OCI-LY1 (cell line): ENCODE measurements around the gene NR1H3.

ENCODE experiments used
- H2AFZ ChIP-seq: fragments of 200-600 bp; sonication (generic), shearing (Covaris generic); 2 replicates; pipeline ENCODE4 v1.6.0; 2014; ENCODE audit warnings: antibody characterized with exemption, mild to moderate bottlenecking, low read length
- H3F3A ChIP-seq: fragments of 200-600 bp; sonication (generic), shearing (Covaris generic); 2 replicates; pipeline ENCODE4 v1.6.0; 2014; ENCODE audit warnings: mild to moderate bottlenecking, antibody characterized with exemption, low read length, moderate library complexity; ENCODE audit not compliant: insufficient read depth
- H3K27ac ChIP-seq: fragments of 200-600 bp; sonication (generic); 2 replicates; pipeline ENCODE4 v1.5.1; 2014; ENCODE audit warnings: low read length, mixed run types, mild to moderate bottlenecking, low read depth; ENCODE audit not compliant: poor library complexity, severe bottlenecking
- H3K27me3 ChIP-seq: fragments of 200-600 bp; sonication (generic); 2 replicates; pipeline ENCODE4 v1.6.0; 2014; ENCODE audit warnings: antibody characterized with exemption, mild to moderate bottlenecking, low read length, moderate library complexity; ENCODE audit not compliant: insufficient read depth
- H3K36me3 ChIP-seq: fragments of 200-600 bp; sonication (generic); 2 replicates; pipeline ENCODE4 v1.6.1; 2014; ENCODE audit warnings: mild to moderate bottlenecking, antibody characterized with exemption, low read length, moderate library complexity, mixed read lengths; ENCODE audit not compliant: insufficient read depth
- H3K4me1 ChIP-seq: fragments of 200-600 bp; sonication (generic); 2 replicates; pipeline ENCODE4 v1.5.1; 2014; ENCODE audit warnings: mild to moderate bottlenecking, low read length, moderate library complexity; ENCODE audit not compliant: insufficient read depth, severe bottlenecking
- H3K4me2 ChIP-seq: fragments of 200-600 bp; sonication (generic), shearing (Covaris generic); 2 replicates; pipeline ENCODE4 v1.6.1; 2014; ENCODE audit warnings: low read length
- H3K4me3 ChIP-seq: fragments of 200-600 bp; sonication (generic); 2 replicates; pipeline ENCODE4 v1.5.1; 2014; ENCODE audit warnings: low read length, low read depth, mild to moderate bottlenecking, mixed read lengths; ENCODE audit not compliant: poor library complexity, severe bottlenecking
- H3K79me2 ChIP-seq: fragments of 200-600 bp; shearing (Covaris generic); 2 replicates; pipeline ENCODE4 v1.6.1; 2016; ENCODE audit warnings: mixed run types, low read length, mixed read lengths; ENCODE audit not compliant: insufficient read depth
- H3K9ac ChIP-seq: fragments of 200-600 bp; sonication (generic), shearing (Covaris generic); 2 replicates; pipeline ENCODE4 v1.6.1; 2014; ENCODE audit warnings: mild to moderate bottlenecking, low read length, mixed read lengths
- H3K9me2 ChIP-seq: fragments of 200-600 bp; sonication (generic), shearing (Covaris generic); 2 replicates; pipeline ENCODE4 v1.6.1; 2014; ENCODE audit warnings: low read depth, mild to moderate bottlenecking, low read length, mixed read lengths
- H3K9me3 ChIP-seq: fragments of 200-600 bp; shearing (Covaris generic); 2 replicates; pipeline ENCODE4 v1.6.1; 2014; ENCODE audit warnings: low read length, mixed read lengths
- H4K20me1 ChIP-seq: fragments of 200-600 bp; sonication (generic), shearing (Covaris generic); 2 replicates; pipeline ENCODE4 v1.6.0; 2016; ENCODE audit warnings: mild to moderate bottlenecking, low read length; ENCODE audit not compliant: insufficient read depth
- EZH2 ChIP-seq: fragments of 200-600 bp; sonication (generic), shearing (Covaris generic); IDR thresholded peaks from 2 replicates; pipeline ENCODE4 v1.8.0; 2017; ENCODE audit warnings: borderline replicate concordance, mixed run types, mild to moderate bottlenecking, antibody characterized with exemption, low read length, moderate library complexity, mixed read lengths
- TF ChIP-seq, protein P1 (sequence below): fragments of 200-600 bp; sonication (generic), shearing (Covaris generic); IDR thresholded peaks from 2 replicates; pipeline ENCODE4 v1.5.1; 2017; ENCODE audit warnings: mild to moderate bottlenecking, antibody characterized with exemption, low read length, moderate library complexity, mixed read lengths

The NR1H3 gene

DNA sequence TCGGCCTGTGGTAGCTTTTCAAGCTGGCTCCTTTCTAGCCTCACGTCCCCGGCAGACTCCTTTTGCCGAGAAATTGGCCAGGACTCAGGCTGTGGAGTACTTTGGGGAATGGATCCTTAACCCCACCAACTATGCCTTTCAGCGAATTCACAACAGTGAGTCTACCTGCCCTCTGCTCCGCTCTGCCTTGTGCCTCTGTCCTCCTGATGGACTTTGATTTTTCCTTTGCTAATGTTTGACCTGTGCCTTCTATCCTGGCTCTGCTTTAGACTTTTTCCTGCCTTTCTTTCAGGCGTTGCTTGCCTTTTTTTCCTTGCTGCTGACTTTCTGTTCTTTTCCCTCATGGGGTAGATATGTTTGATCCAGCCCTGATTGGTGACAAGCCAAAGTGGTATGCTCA lies 24.7 kb downstream of the NR1H3 start:
- H3F3A ChIP-seq: no peaks in the 10 kb centered on the region
- no peak overlapping the region for H3K4me3 ChIP-seq
- no peaks in the 10 kb centered on the region for H3K9me3 ChIP-seq
- H3K4me2 ChIP-seq: no peak overlapping the region
- H4K20me1 ChIP-seq: no peaks in the 10 kb centered on the region
- TF ChIP-seq, protein P1, sequence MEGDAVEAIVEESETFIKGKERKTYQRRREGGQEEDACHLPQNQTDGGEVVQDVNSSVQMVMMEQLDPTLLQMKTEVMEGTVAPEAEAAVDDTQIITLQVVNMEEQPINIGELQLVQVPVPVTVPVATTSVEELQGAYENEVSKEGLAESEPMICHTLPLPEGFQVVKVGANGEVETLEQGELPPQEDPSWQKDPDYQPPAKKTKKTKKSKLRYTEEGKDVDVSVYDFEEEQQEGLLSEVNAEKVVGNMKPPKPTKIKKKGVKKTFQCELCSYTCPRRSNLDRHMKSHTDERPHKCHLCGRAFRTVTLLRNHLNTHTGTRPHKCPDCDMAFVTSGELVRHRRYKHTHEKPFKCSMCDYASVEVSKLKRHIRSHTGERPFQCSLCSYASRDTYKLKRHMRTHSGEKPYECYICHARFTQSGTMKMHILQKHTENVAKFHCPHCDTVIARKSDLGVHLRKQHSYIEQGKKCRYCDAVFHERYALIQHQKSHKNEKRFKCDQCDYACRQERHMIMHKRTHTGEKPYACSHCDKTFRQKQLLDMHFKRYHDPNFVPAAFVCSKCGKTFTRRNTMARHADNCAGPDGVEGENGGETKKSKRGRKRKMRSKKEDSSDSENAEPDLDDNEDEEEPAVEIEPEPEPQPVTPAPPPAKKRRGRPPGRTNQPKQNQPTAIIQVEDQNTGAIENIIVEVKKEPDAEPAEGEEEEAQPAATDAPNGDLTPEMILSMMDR: no peak
- no peak for TF ChIP-seq EZH2
- peaks cover 81% of the 10 kb centered on the region for H3K36me3 ChIP-seq
- H3K4me1 ChIP-seq: no peaks in the 10 kb centered on the region
- H3K79me2 ChIP-seq: no peaks in the 10 kb centered on the region
- no peak overlapping the region for H3K9ac ChIP-seq
- no peaks in the 10 kb centered on the region for H3K27me3 ChIP-seq
- H3K9me2 ChIP-seq: no peaks in the 10 kb centered on the region
- H2AFZ ChIP-seq: no peak overlapping the region
- H3K27ac ChIP-seq: no peak overlapping the region

DNA sequence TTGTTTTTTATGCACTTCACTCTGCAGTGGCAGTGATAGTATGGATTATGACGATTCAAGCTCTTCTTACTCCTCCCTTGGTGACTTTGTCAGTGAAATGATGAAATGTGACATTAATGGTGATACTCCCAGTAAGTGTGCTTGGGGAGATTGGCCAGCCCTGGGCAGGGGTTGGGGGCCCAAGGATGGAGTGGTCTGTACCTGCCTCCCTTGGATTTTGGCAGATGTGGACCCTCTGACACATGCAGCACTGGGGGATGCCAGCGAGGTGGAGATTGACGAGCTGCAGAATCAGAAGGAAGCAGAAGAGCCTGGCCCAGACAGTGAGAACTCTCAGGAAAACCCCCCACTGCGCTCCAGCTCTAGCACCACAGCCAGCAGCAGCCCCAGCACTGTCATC lies 26.4 kb downstream of the NR1H3 start:
- Histone ChIP-seq H3K79me2 (no peaks in the 10 kb centered on the region), H3K4me3 (no peak overlapping the region), H3K9me3 (no peaks in the 10 kb centered on the region), H3K4me2 (no peak overlapping the region), H3F3A (no peaks in the 10 kb centered on the region), H3K4me1 (no peaks in the 10 kb centered on the region), H4K20me1 (no peaks in the 10 kb centered on the region), H3K36me3 (peaks cover 83% of the 10 kb centered on the region), H3K27me3 (no peaks in the 10 kb centered on the region), H3K27ac (no peak overlapping the region), H3K9ac (no peak overlapping the region), H3K9me2 (no peaks in the 10 kb centered on the region), H2AFZ (no peak overlapping the region)
- TF ChIP-seq, protein P1: no peak
- no peak for TF ChIP-seq EZH2

DNA sequence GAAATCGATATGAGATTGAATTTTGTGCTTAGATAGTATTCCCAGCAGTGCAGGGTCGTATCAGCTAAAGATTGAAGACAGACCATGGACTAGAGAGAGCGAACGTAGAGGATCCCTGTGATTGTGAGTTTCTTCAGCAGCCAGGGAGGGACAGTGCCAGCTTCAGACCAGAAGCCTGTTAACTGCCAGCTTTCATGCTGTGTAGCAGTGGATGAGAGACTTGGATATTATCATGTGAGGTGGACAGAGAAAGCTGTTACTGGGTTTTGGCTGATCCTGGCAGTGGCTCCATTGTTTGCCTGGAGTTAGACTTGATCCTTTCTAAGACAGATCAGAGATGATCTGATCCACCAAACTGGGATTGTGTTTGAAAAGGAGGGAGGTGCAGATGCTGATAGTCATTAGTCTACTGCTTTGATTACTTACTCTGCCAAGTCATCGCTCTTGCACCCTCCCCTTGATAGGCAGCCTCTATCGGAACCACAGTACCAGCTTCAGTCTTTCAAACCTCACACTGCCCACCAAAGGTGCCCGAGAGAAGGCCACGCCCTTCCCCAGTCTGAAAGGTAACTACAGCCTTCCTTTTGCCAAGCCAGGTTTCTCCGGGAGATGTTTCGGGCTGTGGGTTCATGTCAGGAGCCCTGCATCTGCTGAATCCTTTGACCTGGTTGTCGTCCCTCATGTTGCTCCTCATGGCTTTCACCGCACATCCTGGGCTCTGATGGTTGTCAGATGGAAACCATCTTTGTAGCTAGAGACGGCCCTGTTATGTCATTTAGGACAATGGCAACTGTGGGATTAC lies 28.4 kb downstream of the NR1H3 start:
- Histone ChIP-seq H3K4me1 (no peaks in the 10 kb centered on the region), H3K9me3 (no peaks in the 10 kb centered on the region), H3K27ac (no peak overlapping the region), H3F3A (no peaks in the 10 kb centered on the region), H3K27me3 (no peaks in the 10 kb centered on the region), H4K20me1 (no peaks in the 10 kb centered on the region), H3K79me2 (no peaks in the 10 kb centered on the region), H3K4me2 (no peak overlapping the region), H3K9me2 (no peaks in the 10 kb centered on the region), H3K4me3 (no peak overlapping the region), H3K36me3 (peaks cover 86% of the 10 kb centered on the region), H3K9ac (no peak overlapping the region), H2AFZ (no peak overlapping the region)
- TF ChIP-seq, protein P1: no peak
- no peak for TF ChIP-seq EZH2
